Vagina (tissue), 2 donors: ENCODE data around the gene MED28.

Experiments used
- POLR2AphosphoS5 ChIP-seq, 2 donors: sonication (generic); formaldehyde crosslinking; IDR thresholded peaks; one replicate each; pipeline ENCODE4 v1.9.0; 2017; ENCODE audit warnings: antibody characterized with exemption in 2 of 2, mild to moderate bottlenecking in 2 of 2, low read depth in 1 of 2; ENCODE audit not compliant: insufficient read depth in 1 of 2
- TF ChIP-seq, protein P1 (sequence below), 3 experiments: fragments of 450-650 bp in 2 of 3; fragments of 200-600 bp in 1 of 3; sonication (generic) in 1 of 3; IDR thresholded peaks; one replicate each; pipeline ENCODE4 v1.5.1; 2017 to 2019; ENCODE audit warnings: antibody characterized with exemption in 3 of 3, mild to moderate bottlenecking in 2 of 3, moderate library complexity in 2 of 3

DNA sequence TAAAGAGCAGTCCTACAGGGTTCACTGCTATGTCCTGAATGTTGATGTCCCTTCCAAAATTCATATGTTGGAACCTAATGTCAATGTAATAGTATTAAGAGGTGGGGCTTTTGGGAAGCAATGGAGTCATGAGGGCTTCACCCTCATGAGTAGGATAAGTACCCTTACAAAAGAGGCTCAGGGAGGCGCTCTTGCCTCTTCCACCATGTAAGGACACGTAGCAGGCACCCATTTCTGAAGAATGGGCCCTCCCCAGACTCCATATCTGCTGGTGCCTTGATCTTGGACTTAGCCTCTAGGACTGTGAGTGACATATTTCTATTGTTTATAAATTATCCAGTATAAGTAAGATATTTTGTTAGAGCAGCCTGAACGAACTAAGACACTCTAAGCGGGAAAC, 15.8 kb downstream of the MED28 start:
- TF ChIP-seq POLR2AphosphoS5 (IDR thresholded peaks at IDR 0.05; ENCODE audit: insufficient read depth in 1 of 2, low read depth in 1 of 2), result no peak
- TF ChIP-seq, protein P1, sequence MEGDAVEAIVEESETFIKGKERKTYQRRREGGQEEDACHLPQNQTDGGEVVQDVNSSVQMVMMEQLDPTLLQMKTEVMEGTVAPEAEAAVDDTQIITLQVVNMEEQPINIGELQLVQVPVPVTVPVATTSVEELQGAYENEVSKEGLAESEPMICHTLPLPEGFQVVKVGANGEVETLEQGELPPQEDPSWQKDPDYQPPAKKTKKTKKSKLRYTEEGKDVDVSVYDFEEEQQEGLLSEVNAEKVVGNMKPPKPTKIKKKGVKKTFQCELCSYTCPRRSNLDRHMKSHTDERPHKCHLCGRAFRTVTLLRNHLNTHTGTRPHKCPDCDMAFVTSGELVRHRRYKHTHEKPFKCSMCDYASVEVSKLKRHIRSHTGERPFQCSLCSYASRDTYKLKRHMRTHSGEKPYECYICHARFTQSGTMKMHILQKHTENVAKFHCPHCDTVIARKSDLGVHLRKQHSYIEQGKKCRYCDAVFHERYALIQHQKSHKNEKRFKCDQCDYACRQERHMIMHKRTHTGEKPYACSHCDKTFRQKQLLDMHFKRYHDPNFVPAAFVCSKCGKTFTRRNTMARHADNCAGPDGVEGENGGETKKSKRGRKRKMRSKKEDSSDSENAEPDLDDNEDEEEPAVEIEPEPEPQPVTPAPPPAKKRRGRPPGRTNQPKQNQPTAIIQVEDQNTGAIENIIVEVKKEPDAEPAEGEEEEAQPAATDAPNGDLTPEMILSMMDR (IDR thresholded peaks at IDR 0.05), result no peak
